GM18868 (cell line): Measurements from ENCODE around the gene PTPN7.

ENCODE experiments used
- ATAC-seq: cut with Tn5 transposase; IDR thresholded peaks from one replicate; pipeline ENCODE4 v1.9.1; 2021; ENCODE audit warnings: mild to moderate bottlenecking, moderate library complexity; ENCODE audit not compliant: unreplicated experiment

The PTPN7 gene

DNA sequence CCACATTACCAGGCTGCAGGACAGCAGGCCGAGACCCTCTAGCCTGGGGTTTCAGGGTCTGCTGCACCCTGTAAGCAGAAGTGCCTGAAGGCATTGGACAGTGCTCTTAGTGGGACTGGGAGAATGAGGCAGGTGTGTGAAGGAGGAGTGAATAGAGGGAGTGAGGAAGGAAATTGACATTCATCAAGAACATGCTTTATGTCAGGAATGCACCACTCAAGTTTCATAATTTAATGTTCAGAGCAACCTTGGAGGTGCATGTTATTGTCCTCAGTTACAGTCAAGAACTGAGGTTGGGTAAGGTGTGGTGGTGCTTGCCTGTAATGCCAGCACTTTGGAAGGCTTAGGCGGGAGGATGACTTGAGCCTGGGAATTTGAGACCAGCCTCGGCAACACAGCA, 49.4 kb downstream of the PTPN7 start:
- no peak for ATAC-seq

GRCh38 chr1:202107801-202108731, 52.3 kb downstream of the PTPN7 start:
- ATAC-seq = no peak

DNA sequence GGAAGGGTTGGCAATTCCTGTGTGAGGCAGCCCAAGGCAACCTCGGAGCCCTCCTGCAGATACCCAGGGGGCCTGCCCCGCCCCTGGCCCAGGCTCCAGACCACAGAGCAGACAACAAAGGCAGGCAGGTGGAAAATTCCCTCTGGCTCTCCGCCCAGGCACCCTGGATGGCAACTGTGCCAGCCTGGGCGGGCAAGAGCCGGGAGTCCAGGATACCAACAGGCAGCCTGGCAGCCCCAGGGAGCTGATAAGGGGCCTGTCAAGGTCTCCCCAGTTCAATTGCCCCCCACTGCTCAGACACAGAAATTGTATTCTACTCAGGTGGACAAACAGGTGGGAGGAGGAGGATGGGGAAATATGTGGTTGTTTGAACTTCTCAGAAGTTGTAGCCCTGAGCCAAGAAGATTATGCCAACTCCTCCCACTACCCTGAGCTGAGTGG, 53.1 kb downstream of the PTPN7 start:
- no peak for ATAC-seq

DNA sequence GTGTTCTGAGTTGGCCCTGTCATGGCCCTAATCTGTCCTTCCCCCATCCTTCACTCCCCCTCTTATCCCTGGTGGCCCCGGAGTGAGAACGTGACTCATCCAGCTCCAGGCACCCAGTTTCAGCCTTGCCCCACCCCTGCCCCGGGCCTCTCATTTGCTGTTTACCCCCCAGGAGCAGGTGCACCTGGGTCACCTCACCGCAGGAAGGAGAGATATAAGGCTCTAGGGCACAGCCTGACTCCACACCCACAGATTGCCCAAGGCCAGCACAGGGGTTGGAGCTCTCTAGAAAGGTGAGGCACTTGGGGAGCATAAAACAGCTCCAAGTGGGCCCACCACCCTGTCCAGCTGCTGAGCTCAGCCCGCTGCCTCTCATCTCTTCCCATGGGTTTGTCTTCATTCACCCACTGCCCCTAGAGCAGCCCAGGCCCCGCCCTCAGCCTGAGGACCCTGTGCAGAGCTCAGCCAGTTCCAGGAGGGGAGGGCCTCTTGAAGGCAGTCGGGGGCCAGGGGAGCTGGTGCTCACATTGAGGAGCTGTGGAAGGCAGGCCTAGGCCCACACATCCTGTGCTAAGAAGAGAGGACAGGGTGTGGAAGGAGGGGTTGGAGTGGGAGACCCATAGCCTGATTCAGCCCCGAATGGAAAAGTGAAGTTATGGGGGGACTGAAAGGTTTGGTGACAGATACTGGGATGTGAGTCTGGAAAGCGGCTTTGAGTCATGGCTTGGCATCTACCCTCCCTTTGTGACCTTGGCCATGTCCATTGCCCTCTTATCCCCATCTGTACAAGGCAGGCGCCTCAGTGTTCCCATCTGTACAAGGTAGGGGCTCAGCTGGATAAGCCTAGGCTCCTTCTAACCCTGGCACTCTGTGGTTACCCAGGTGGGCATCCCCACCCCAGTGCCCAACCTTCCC, 53.8 kb downstream of the PTPN7 start:
- ATAC-seq = no peak

DNA sequence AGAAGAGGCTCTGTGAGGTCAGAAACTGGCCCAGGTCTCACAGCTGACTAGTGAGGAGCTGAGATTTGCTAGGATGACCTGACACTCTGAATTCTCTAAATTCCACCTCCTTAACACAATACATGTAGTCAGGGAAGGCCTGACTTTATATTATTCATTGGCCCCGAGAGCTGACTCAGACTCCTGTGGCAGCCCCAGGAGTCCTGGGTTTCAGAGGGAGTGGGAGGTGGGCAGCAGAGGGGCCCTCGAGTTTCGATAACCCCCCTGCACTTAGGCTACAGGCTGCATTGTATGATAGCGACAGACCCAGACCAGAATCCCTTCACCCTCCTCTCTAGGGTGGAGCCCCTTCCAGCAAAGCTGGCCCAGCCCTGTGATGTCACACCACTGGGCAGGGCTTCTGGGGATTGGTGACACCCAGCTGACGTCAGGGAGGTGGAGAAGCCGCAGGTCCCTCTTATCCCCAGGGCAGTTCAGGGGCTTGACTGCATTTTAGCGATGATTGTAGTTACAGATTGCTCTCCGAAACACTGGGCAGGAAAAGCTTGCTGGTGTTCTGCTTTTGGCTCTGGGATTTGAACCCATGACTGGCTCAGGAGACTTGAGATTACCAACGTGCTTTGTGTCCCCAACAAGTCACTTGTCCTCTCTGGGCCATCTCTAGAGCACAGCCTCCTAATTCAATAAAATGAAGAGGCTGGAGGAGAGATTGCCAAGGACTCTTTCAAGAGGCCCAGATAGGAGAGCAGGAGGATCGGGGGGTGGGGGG, 54.6 kb downstream of the PTPN7 start:
- no peak for ATAC-seq

DNA sequence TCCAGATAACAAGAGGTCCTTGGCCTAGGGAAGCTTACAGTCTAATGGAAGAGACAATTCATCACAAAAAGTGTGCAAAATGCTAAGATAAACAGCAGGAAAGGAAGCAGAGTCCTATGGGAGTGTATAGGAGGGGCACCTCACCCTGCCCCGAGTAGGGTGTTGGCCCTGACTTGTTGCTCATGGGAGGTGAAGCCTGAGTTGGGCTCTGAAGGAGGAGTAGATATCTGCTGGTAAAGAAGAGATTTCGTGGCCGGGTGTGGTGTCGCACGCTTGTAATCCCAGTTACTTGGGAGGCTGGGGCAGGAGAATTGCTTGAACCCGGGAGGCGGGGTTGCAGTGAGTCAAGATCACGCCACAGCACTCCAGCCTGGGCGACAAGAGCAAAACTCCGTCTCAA, 56.3 kb downstream of the PTPN7 start:
- no peak for ATAC-seq

DNA sequence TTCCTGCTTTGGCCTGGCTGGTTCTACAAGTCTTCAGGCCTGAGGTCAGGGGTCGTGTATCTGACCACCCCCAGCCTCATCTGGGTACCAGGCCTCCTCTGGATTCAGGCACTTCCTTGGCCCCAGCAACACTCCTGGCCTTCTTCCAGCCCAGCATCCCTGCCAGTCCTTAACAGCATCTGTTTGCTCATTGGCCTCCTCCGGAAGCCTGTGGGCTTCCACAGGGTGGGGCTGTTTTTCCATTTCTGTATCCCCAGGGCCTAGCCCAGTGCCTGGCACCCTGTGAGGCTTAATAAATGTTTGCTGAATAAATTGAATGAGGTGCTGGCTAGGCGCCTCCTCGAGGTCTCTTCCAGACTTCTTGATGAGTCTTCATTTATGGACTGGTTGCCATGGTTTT, 59.2 kb downstream of the PTPN7 start:
- ATAC-seq = no peak
